ENCODE measurements around the gene NCDN.

DNA sequence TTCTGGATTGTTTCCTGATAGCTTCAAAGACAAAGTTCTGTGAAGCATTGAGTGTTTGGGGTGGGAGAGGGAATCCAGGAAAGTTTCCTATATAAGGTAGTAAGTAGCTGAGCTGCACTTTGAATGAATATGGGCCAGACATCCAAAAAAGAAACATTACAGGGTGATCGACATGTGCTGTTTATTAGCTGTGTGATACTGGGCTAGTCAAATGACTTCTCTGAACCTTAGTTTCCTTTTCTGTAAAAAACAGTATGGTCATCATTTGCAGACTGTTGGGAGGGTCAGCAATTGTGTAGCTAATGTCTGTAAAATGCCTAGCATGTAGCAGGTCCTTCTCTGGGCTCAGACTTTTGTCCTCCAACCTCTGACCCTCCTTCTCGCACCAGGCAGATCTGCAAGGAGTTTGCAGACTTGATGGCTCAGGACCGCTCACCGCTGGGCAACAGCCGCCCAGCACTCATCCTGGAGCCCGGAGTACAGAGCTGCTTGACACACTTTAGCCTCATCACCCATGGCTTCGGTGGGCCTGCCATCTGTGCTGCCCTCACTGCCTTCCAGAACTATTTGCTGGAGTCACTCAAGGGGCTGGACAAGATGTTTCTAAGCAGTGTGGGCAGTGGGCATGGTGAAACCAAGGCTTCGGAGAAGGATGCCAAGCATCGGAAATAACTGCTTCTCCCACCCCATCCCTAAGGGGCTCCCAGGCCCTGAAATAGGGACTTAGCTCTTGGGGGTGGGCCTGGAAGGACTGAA is 36.6 kb downstream of the NCDN start:
- TF ChIP-seq, protein P1, sequence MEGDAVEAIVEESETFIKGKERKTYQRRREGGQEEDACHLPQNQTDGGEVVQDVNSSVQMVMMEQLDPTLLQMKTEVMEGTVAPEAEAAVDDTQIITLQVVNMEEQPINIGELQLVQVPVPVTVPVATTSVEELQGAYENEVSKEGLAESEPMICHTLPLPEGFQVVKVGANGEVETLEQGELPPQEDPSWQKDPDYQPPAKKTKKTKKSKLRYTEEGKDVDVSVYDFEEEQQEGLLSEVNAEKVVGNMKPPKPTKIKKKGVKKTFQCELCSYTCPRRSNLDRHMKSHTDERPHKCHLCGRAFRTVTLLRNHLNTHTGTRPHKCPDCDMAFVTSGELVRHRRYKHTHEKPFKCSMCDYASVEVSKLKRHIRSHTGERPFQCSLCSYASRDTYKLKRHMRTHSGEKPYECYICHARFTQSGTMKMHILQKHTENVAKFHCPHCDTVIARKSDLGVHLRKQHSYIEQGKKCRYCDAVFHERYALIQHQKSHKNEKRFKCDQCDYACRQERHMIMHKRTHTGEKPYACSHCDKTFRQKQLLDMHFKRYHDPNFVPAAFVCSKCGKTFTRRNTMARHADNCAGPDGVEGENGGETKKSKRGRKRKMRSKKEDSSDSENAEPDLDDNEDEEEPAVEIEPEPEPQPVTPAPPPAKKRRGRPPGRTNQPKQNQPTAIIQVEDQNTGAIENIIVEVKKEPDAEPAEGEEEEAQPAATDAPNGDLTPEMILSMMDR (conservative IDR thresholded peaks at IDR 0.05 in 1 of 2, IDR thresholded peaks at IDR 0.05 in 1 of 2; ENCODE audit: extremely low read depth in 1 of 2, insufficient read depth in 1 of 2, low read depth in 1 of 2, low read length in 2 of 2), result no peak
- no peak for TF ChIP-seq EZH2 (IDR thresholded peaks at IDR 0.05; ENCODE audit: borderline replicate concordance, low read length)
